GM18526 (cell line): ENCODE measurements around the gene SLC25A26.

ENCODE experiments used
- POLR2A ChIP-seq: IDR thresholded peaks from 3 replicates; pipeline ENCODE4 v1.6.1; 2011; ENCODE audit not compliant: insufficient read length; ENCODE audit errors: extremely low read depth

Gene SLC25A26

DNA sequence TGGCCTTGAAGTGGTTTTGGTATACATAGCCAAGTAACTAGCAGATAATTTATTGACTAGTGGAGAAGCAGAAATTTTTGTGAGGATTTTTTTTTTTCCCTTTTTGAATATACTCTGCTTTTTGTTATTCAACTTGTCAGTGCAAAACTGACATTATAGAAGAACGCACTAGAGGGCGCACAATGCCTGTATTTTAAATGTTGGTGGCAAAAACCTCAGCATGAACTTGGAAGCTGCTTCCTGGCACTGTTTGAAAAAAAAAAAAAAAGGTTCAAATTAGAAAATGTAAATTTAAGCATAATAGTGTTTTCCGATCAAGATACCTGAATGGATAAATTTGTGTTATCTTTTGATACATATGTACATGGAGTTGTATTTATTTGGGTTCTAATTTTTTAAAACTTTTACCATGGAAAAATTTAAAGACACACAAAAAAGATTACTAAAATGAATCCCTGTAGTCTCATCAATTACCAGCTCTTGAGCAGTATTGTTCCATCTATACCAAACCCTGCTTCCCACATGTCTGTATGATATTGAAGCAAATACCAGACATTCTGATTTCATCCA is 56.0 kb downstream of the SLC25A26 start:
- TF ChIP-seq POLR2A: no peak

DNA sequence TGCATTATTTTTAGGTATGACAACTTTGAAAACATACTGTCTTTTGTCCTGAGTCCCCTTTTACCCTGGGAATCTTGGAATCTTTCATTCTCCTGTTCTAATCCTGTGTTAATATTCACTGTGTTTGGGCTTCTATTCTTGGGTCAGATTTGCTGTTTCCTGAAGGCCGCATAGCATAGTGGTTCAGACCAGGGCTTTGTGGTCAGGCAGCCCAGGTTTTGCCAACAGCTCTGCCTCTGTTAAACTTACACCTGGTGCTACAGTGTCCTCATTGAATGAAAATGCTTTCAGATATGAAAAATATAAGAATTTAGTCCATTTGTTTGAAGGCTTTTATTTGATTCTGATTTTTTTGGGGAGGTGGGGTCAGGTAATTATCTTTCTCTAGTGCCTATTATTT is 58.4 kb downstream of the SLC25A26 start:
- no peak for TF ChIP-seq POLR2A

DNA sequence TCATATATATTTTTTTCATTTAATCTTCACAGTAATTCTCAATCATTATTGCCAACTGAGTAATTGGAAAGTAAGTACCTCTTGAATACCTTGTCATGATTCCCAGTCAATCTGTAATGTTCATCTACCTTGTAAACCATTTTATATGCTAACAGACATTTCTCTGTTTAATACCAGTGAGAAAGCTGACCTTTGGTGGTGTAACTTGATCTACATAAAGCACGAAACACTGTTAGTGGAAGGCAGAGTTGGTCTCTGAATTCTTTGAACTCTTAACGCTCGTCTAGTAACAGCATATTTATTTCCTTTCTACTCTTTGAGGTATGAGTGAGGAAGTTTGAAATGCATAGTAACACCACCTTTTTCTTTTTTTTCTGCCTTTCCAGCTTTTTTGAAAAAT is 59.5 kb downstream of the SLC25A26 start:
- no peak for TF ChIP-seq POLR2A

DNA sequence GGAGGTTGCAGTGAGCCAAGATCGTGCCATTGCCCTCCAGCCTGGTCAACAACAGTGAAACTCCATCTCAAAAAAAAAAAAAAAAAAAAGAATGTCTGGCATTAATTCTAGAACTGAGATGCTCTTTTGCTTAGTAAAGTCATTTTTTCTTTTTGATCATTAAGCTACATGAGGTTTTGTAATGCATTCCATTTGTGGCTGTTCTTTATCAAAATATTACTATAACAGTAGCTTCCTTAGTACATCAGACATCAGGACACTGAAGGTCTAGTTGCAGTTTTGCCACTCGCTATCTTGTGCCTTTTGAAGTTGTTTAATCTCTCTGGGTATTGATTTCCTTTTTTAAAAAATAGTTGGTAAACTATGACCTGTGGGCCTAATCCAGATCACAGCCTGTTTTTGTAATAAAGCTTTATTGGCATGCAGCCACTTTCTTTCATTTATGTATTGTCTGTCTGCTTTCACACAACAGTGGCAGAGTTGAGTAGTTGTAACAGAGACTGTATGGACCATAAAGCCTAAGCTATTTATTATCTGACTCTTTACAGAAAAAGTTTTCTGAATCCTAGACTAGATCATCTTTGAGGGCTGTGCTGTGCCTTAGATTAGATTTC is 76.6 kb downstream of the SLC25A26 start:
- TF ChIP-seq POLR2A: no peak

- no peak for TF ChIP-seq POLR2A
Measured at GRCh38 chr3:66297900-66298299, 77.1 kb downstream of the SLC25A26 start.

GRCh38 chr3:66298591-66298990 is 77.8 kb downstream of the SLC25A26 start:
- no peak for TF ChIP-seq POLR2A

DNA sequence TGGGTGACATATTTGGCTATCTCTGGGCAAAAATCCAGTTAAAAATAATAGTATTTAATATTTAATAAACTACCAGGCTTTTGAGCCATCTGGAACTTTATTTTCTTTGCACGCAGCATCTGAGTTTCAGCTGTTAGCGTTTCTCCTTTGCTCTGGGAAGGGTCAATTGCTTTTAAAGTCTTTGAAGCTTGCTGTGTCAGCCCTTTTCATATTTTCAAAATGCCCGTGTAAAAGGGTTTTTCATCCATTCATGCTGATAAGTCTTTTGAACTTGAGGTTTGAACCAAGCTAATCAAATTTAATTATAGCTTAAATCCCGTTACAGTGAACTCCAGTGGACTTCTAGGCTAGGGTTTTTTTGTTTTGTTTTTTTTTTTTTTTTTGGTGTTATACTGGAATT is 79.1 kb downstream of the SLC25A26 start:
- TF ChIP-seq POLR2A: no peak

DNA sequence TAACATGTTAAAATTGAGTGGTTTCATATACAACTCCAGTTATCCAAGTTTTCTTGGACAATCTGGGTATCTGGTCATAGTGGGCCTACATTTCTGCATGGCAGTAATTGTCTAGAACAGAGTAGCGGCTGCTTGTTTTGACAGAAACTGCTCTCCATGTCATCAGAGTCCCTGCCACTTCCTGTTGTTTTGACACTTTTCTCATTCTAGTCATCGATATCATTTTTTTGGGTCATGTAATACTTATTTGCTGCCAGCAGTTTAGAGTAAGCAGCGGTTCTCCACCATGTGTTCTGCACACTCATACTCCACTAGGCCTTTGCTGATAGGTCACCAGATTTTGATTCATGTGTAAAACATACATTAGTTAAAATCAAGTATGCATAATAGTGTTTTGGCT is 81.5 kb downstream of the SLC25A26 start:
- no peak for TF ChIP-seq POLR2A

DNA sequence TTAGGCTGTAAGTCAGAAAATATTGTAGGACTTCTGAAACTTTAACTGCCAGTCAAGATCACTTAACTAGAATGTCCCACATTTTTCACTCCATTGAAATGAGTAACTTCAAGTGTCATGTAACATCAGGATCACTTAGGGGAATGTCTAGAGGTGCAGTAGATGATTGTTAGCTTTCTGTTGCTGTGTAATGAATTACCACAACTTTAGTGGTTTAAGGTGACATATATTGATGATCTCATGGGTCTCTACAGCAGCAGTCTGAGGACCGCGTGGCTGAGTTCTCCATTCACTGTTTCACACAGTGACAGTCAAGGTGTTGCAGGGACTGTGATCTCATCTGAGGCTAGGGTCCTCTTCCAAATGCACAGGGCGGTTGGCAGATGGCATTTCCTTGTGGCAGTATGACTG is 82.7 kb downstream of the SLC25A26 start:
- TF ChIP-seq POLR2A: no peak

DNA sequence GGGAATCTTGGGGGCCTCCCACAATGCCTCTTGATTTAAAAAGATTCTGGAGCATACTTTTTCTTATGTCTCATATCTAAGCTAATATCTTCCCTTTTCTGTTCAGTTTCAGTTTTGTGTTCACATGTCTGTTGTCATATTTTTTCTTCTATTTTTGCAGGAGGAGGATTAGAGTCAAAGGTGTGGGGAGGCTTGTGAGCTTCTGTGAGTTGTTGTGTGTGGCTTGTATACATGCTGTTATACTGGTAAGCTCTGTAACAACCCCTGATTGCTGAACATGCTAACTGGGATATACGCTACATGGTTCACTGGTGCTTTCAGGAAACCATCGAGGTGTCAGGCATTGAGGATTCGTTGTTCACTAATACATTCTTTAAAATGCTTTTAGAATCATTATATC is 83.5 kb downstream of the SLC25A26 start:
- TF ChIP-seq POLR2A: no peak

- TF ChIP-seq POLR2A: no peak
Measured at GRCh38 chr3:66312039-66312438, 91.2 kb downstream of the SLC25A26 start.

- TF ChIP-seq POLR2A: no peak
Measured at GRCh38 chr3:66314455-66314854, 93.7 kb downstream of the SLC25A26 start.

DNA sequence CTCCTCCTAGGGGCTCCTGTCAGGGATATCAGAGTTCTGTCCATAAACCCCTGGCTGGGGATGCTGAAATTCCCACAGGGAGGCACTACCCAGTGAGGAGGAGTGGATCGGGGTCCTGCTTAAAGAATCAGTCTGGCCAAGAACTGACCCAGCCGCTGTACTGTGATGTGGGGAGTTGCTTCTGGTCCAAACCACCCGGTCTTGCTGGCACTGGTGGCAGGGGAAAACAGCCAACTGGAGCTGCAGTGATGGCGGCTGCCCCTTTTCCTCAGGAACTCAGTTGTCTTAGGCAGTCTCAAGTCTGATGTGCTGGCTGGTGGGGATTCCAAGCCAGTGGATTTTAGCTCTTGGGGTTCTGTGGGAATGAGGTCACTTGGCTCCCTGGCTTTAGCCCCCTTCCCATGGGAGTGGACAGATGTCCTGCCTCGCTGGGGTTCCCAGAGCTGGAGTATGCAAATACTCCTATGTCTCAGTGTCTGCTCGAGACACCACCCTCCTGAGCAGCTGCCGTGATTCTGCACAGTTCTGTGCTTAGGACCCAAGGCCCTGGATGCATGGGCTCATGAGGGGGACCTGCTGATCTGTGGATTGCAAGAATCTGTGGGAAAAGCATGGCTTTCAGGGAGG is 97.1 kb downstream of the SLC25A26 start:
- no peak for TF ChIP-seq POLR2A

DNA sequence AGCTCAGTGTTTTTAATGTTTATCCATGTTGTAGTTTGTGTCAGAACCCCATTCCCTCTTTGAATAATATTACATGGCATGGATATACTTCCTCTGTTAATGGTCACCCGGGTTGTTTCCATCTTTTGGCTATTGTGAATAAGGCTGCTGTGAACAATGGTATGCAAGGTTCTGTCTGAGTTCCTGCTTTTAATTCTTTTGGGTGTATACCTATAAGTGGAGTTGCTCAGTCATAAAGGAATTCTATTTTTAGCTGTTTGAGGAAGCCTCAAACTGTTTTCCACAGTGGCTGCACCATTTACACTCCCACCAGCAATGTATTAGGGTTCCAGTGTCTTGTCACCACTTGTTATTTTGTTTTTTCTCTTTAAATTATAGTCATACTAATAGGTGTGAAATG is 99.6 kb downstream of the SLC25A26 start:
- TF ChIP-seq POLR2A: no peak

DNA sequence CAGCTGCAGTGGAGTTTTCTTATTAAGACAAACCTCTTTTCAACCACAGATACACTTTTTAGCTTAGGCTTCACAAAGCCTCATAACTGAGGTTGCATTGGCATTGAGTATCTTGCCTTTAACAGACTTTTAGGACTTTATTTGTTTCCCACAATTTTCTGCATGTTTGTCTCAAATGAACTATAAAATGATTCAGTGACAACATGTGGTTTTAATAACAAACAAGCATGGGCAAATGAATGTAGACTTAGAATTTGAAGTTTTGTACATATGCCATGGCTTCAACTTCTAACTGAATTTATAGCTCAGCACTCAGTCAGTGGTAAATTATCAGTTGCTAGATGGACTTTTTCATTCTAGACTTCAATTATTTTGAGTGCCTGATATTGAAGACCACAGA is 101.6 kb downstream of the SLC25A26 start:
- TF ChIP-seq POLR2A: no peak

DNA sequence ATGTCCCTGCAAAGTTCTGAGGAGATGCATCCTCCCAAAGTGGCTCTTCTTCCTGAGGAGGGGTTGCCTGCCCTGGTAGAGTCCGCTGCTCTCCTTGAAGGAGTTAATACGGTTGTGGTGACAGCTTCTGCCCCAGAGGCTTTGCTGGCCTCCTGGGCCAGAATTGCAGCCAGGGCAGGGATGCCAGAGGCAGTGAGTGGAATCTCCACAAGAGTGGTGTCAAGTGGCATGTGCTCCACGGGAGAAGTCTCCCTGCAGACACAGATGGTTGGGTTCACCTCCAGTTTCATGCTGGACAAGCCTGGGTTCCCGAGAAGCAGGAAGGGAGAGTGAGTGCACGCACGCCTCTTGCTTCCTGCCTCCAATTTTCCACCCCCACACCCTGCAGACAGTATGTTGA is 105.5 kb downstream of the SLC25A26 start:
- TF ChIP-seq POLR2A: no peak

DNA sequence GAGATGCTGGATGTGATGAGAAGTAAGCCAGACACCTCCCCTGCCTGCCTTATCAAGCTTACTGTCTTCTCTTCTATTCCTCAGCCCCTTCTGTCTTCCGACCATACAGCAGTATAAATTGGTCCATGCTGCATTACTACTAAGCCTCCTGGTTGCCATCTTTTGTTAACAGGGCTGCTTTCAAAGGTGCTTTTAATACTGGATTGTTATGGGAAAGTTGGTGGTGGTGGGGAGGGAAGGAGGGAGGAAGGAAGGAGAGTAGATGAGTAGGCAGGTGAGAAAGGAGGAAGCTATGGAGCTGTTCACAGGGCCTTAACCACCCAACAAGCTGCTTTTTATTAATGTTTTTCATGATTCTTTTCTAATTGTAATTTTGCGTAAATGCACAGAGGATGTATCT is 114.9 kb downstream of the SLC25A26 start:
- no peak for TF ChIP-seq POLR2A

DNA sequence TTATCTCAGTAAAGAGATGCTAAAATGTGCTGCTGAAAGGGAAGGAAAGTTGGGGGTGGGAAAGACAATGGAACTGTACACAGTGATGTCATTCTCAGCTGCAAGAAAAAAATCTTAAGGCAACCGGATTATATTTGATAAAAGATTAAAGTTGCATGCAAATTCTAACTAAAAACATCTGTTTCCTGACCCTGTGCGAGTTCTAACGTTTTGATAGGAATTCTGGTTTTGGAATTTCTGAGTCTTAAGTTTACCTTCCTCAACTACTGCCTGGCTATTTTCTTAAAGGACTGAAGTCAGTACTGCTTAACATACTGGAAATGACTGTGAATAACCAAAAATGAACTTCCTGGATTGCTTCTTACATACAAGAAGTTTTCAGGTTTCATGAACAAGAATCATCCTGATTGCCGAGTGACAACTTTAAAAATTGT is 115.5 kb downstream of the SLC25A26 start:
- no peak for TF ChIP-seq POLR2A

DNA sequence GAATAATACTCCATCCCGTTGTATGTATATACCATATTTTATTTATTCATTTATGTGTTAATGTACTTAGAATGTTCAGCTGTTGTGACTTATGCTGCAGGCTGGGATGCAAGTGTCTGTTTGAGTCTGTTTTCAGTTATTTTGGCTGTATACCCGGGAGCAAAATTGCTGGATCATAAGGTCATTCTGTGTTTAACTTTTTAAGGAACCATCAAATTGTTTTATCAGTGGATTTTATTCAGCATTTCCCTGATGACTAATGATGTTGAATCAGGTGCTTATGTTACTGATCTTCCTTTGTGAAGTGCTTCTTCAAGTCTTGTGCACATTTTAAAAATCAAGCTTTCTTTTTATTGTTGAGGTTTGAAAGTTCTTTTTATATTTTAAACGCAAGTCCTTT is 118.1 kb downstream of the SLC25A26 start:
- no peak for TF ChIP-seq POLR2A
